OCI-LY1 (cell line): ENCODE measurements around the gene OAS3.

Source experiments
- CTCF ChIP-seq: fragments of 200-600 bp; sonication (generic), shearing (Covaris generic); IDR thresholded peaks from 2 replicates; pipeline ENCODE4 v1.5.1; 2017; ENCODE audit warnings: mild to moderate bottlenecking, antibody characterized with exemption, low read length, moderate library complexity, mixed read lengths
- EZH2 ChIP-seq: fragments of 200-600 bp; sonication (generic), shearing (Covaris generic); IDR thresholded peaks from 2 replicates; pipeline ENCODE4 v1.8.0; 2017; ENCODE audit warnings: borderline replicate concordance, mixed run types, mild to moderate bottlenecking, antibody characterized with exemption, low read length, moderate library complexity, mixed read lengths

GRCh38 chr12:113002676-113003075, 64.4 kb downstream of the OAS3 start:
- TF ChIP-seq CTCF (no peak), EZH2 (no peak)
